HepG2 (cell line): ENCODE measurements around the gene TNFAIP8L2. TPM values are rescaled to one million over a fixed set of nuclear protein-coding genes. Genes with fewer than 3 reads are reported as not detected.

Source experiments
- ARID4A ChIP-seq: sonication (generic); formaldehyde crosslinking; IDR thresholded peaks from 2 replicates; pipeline ENCODE4 v1.5.0; 2020; ENCODE audit warnings: mild to moderate bottlenecking, missing genetic modification reagents, borderline replicate concordance
- BCLAF1 ChIP-seq: fragments of 450-650 bp; IDR thresholded peaks from 2 replicates; pipeline ENCODE4 v1.6.1; 2017; ENCODE audit warnings: mild to moderate bottlenecking
- GABPA ChIP-seq, 2 experiments: IDR thresholded peaks; 2 replicates each; pipeline ENCODE4 v1.6.1; 2011 to 2016; ENCODE audit warnings: low read depth in 2 of 2, low read length in 1 of 2, missing biosample characterization in 1 of 2, missing genetic modification characterization in 1 of 2
- KAT2B ChIP-seq: fragments of 150-350 bp; IDR thresholded peaks from 2 replicates; pipeline ENCODE4 v1.6.1; 2014; ENCODE audit warnings: low read depth, low read length, borderline replicate concordance
- MAX ChIP-seq: IDR thresholded peaks from 2 replicates; pipeline ENCODE4 v1.6.1; 2012; ENCODE audit warnings: inconsistent platforms
- NR2F1 ChIP-seq, 2 experiments: fragments of 450-650 bp in 1 of 2; formaldehyde crosslinking in 1 of 2; IDR thresholded peaks; 2 replicates each; pipeline versions ENCODE4 v1.5.0 to v1.6.1; 2016 to 2020; ENCODE audit warnings: mild to moderate bottlenecking in 1 of 2, missing compliant biosample characterization in 1 of 2, missing genetic modification reagents in 1 of 2, moderate library complexity in 1 of 2
- SAP130 ChIP-seq: IDR thresholded peaks from 2 replicates; pipeline ENCODE4 v1.6.1; 2016; ENCODE audit warnings: low read depth
- SMAD3 ChIP-seq: sonication (generic); formaldehyde crosslinking; IDR thresholded peaks from 2 replicates; pipeline ENCODE4 v1.4.0; 2020; ENCODE audit warnings: missing genetic modification reagents
- SNAPC5 ChIP-seq: sonication (generic); formaldehyde crosslinking; IDR thresholded peaks from 2 replicates; pipeline ENCODE4 v1.8.1; 2023; ENCODE audit warnings: mild to moderate bottlenecking, missing genetic modification reagents, borderline replicate concordance
- SRSF9 ChIP-seq: fragments of 200-400 bp; formaldehyde crosslinking; IDR thresholded peaks from 2 replicates; pipeline ENCODE4 v1.6.1; 2018; ENCODE audit warnings: borderline replicate concordance, mild to moderate bottlenecking, low read depth, low read length; ENCODE audit not compliant: insufficient read depth, poor library complexity, severe bottlenecking
- YY1 ChIP-seq: IDR thresholded peaks from 2 replicates; pipeline ENCODE4 v1.6.1; 2011; ENCODE audit warnings: low read length, low read depth, moderate library complexity, mild to moderate bottlenecking; ENCODE audit not compliant: insufficient read depth, insufficient replicate concordance
- ZC3H4 ChIP-seq: sonication (generic); formaldehyde crosslinking; IDR thresholded peaks from 2 replicates; pipeline ENCODE4 v1.4.0; 2020; ENCODE audit warnings: missing genetic modification reagents, borderline replicate concordance
- ZFP36L1 ChIP-seq: sonication (generic); formaldehyde crosslinking; IDR thresholded peaks from 2 replicates; pipeline ENCODE4 v1.8.0; 2022; ENCODE audit warnings: mild to moderate bottlenecking, missing genetic modification reagents, moderate library complexity
- ZNF253 ChIP-seq: sonication (generic); formaldehyde crosslinking; IDR thresholded peaks from 2 replicates; pipeline ENCODE4 v1.8.0; 2022; ENCODE audit warnings: mild to moderate bottlenecking, missing genetic modification reagents, borderline replicate concordance
- ZNF530 ChIP-seq: sonication (generic); formaldehyde crosslinking; IDR thresholded peaks from 2 replicates; pipeline ENCODE4 v1.5.0; 2020; ENCODE audit warnings: low read depth, mild to moderate bottlenecking, missing genetic modification reagents
- ZNF788 ChIP-seq: sonication (generic); formaldehyde crosslinking; IDR thresholded peaks from 2 replicates; pipeline ENCODE4 v1.5.0; 2020; ENCODE audit warnings: mild to moderate bottlenecking, missing genetic modification reagents, borderline replicate concordance
- polyA plus RNA-seq, 8 experiments: library from polyadenylated mRNA; depleted of rRNA in 3 of 8; stranded (reverse) in 7 of 8; unstranded in 1 of 8; fragments of >200 nt; fragmentation: Illumina TruSeq in 4 of 8; extraction: Trizol in 4 of 8; gene quantifications; 2 replicates each; pipeline versions ENCODE4 v1.2.1 to v1.2.3, GENCODE V29; 2011 to 2016; ENCODE audit warnings: low read depth in 4 of 8, missing spikeins in 1 of 8, mixed read lengths in 1 of 8; ENCODE audit not compliant: insufficient read depth in 1 of 8
- total RNA-seq, 5 experiments: library from RNA; depleted of rRNA; stranded (reverse); fragments of >200 nt; fragmentation: Illumina TruSeq; extraction: Trizol; gene quantifications; 2 replicates each; pipeline ENCODE4 v1.2.3, GENCODE V29; 2016; ENCODE audit warnings: low read depth in 1 of 5
- TF ChIP-seq, protein P1 (sequence below): sonication (generic); formaldehyde crosslinking; IDR thresholded peaks from 2 replicates; pipeline ENCODE4 v1.4.0; 2020; ENCODE audit warnings: mild to moderate bottlenecking, missing genetic modification reagents
- TF ChIP-seq, protein P2 (sequence below): sonication (generic); formaldehyde crosslinking; IDR thresholded peaks from 2 replicates; pipeline ENCODE4 v1.5.0; 2020; ENCODE audit warnings: missing genetic modification reagents

TNFAIP8L2 gene
- total and polyA plus RNA-seq, 2 of the 13 experiments (the other 11 are each of a cell fraction or from before 2014, with no cell fraction given), result not detected

DNA sequence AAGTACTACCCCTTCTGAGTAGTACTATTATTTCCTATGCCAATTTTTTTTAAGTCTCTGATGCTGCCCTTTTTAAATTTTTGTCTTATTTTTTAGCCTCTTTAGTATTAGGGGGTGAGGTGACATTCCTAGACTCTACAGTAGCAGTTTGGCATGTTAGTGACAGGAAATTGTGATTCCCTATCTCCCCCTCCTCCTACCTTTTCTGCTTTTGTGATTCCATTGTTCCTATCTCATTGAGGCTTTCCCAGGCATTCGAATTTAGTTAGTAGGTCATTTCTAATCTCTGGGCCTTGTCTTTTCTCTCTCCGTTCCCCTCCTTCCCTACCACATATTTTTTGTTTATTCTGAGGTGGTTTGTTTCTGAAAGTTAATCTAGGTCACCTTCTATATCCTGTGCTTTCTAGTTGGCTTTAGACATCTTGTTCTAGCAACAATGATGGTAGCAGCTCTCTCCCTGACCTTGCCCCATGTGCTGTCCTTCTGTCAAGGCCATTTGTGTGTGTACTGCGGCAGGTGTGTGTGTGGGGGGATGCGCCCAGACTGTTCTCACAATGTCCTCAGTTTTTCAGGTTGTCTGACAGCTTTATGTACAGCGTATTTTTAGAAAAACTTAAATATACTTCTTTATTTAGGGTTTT lies 31.6 kb upstream of the TNFAIP8L2 start (continued):
- TF ChIP-seq NR2F1 (CRISPR knock-in tag; IDR thresholded peaks at IDR 0.05) (peak in 1 of 2 experiments; percentile 36; a peak in 1 of 4 replicates), SMAD3 (no peak), SNAPC5 (CRISPR knock-in tag) (no peak), ZNF530 (CRISPR knock-in tag) (no peak), GABPA (IDR thresholded peaks at IDR 0.05; ENCODE audit: low read depth, low read length) (no peak), GABPA (CRISPR knock-in tag; IDR thresholded peaks at IDR 0.05; ENCODE audit: low read depth) (no peak), YY1 (no peak), ZNF253 (no peak), ZC3H4 (no peak), MAX (peak; percentile 51; the same call in 1 of the 2 replicates), ARID4A (CRISPR knock-in tag) (no peak), BCLAF1 (no peak), ZFP36L1 (CRISPR knock-in tag) (no peak), KAT2B (no peak), SAP130 (peak; percentile 58), SRSF9 (no peak), ZNF788 (CRISPR knock-in tag) (no peak)
- TF ChIP-seq, protein P1, sequence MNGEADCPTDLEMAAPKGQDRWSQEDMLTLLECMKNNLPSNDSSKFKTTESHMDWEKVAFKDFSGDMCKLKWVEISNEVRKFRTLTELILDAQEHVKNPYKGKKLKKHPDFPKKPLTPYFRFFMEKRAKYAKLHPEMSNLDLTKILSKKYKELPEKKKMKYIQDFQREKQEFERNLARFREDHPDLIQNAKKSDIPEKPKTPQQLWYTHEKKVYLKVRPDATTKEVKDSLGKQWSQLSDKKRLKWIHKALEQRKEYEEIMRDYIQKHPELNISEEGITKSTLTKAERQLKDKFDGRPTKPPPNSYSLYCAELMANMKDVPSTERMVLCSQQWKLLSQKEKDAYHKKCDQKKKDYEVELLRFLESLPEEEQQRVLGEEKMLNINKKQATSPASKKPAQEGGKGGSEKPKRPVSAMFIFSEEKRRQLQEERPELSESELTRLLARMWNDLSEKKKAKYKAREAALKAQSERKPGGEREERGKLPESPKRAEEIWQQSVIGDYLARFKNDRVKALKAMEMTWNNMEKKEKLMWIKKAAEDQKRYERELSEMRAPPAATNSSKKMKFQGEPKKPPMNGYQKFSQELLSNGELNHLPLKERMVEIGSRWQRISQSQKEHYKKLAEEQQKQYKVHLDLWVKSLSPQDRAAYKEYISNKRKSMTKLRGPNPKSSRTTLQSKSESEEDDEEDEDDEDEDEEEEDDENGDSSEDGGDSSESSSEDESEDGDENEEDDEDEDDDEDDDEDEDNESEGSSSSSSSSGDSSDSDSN, result no peak
- TF ChIP-seq, protein P2, sequence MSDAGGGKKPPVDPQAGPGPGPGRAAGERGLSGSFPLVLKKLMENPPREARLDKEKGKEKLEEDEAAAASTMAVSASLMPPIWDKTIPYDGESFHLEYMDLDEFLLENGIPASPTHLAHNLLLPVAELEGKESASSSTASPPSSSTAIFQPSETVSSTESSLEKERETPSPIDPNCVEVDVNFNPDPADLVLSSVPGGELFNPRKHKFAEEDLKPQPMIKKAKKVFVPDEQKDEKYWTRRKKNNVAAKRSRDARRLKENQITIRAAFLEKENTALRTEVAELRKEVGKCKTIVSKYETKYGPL (CRISPR knock-in tag), result no peak
